Neural progenitor cell (in vitro differentiated cells): ENCODE data around the gene TMEM101. TPM values are rescaled to one million over a fixed set of nuclear protein-coding genes. Genes with fewer than 3 reads are reported as not detected.

Experiments
- DNase-seq: peaks from one replicate; pipeline ENCODE4 v3.0.0-alpha.2; 2016; ENCODE audit warnings: low spot score
- H2AFZ ChIP-seq: fragments of 200-600 bp; sonication (generic); replicated peaks from 2 replicates; pipeline ENCODE4 v1.6.1; 2016; ENCODE audit warnings: antibody characterized with exemption
- H3F3A ChIP-seq: fragments of 200-600 bp; sonication (generic); 2 replicates; pipeline ENCODE4 v1.6.1; 2016; ENCODE audit warnings: antibody characterized with exemption, low read depth
- H3K27ac ChIP-seq: fragments of 200-600 bp; sonication (generic); 2 replicates; pipeline ENCODE4 v1.5.1; 2016; ENCODE audit warnings: mild to moderate bottlenecking
- H3K27me3 ChIP-seq: fragments of 200-600 bp; sonication (generic); 2 replicates; pipeline ENCODE4 v1.6.1; 2016; ENCODE audit warnings: mild to moderate bottlenecking, moderate library complexity
- H3K36me3 ChIP-seq: fragments of 200-600 bp; sonication (generic); 2 replicates; pipeline ENCODE4 v1.5.1; 2016
- H3K4me1 ChIP-seq: fragments of 200-600 bp; sonication (generic); 2 replicates; pipeline ENCODE4 v1.6.1; 2016; ENCODE audit warnings: mixed run types
- H3K4me2 ChIP-seq: fragments of 200-600 bp; sonication (generic); 2 replicates; pipeline ENCODE4 v1.6.1; 2016
- H3K4me3 ChIP-seq: fragments of 200-600 bp; sonication (generic); 2 replicates; pipeline ENCODE4 v1.5.1; 2016
- H3K79me2 ChIP-seq: fragments of 200-600 bp; sonication (generic); 2 replicates; pipeline ENCODE4 v1.6.1; 2016; ENCODE audit warnings: low read depth
- H3K9ac ChIP-seq: fragments of 200-600 bp; sonication (generic); 2 replicates; pipeline ENCODE4 v1.6.1; 2016
- H3K9me3 ChIP-seq: fragments of 200-600 bp; sonication (generic); 2 replicates; pipeline ENCODE4 v1.5.1; 2016; ENCODE audit warnings: low read depth
- H4K20me1 ChIP-seq: fragments of 200-600 bp; sonication (generic); 2 replicates; pipeline ENCODE4 v1.6.1; 2016; ENCODE audit warnings: low read depth
- H3K27ac Mint-ChIP-seq: 3 replicates; pipeline ENCODE4 v1.8.0; 2021; ENCODE audit warnings: mixed read lengths
- H3K27me3 Mint-ChIP-seq: 2 replicates; pipeline ENCODE4 v1.8.0; 2022; ENCODE audit warnings: low read depth, mild to moderate bottlenecking, inconsistent platforms, moderate library complexity, mixed read lengths; ENCODE audit not compliant: insufficient read depth
- H3K36me3 Mint-ChIP-seq: 3 replicates; pipeline ENCODE4 v1.8.0; 2021; ENCODE audit warnings: mixed read lengths
- H3K4me1 Mint-ChIP-seq: 3 replicates; pipeline ENCODE4 v1.8.0; 2021; ENCODE audit warnings: mixed read lengths
- H3K4me3 Mint-ChIP-seq: 3 replicates; pipeline ENCODE4 v1.8.0; 2021; ENCODE audit warnings: mild to moderate bottlenecking, moderate library complexity, mixed read lengths
- H3K9me3 Mint-ChIP-seq: 3 replicates; pipeline ENCODE4 v1.8.0; 2020; ENCODE audit warnings: mixed read lengths
- CTCF ChIP-seq: fragments of 200-600 bp; sonication (generic); IDR thresholded peaks from 2 replicates; pipeline ENCODE4 v1.5.1; 2017; ENCODE audit warnings: antibody characterized with exemption, mild to moderate bottlenecking
- EZH2 ChIP-seq: fragments of 200-600 bp; sonication (generic); IDR thresholded peaks from 2 replicates; pipeline ENCODE4 v1.6.1; 2017; ENCODE audit warnings: antibody characterized with exemption, mild to moderate bottlenecking, moderate library complexity
- EZH2phosphoT487 ChIP-seq: fragments of 200-600 bp; sonication (generic); IDR thresholded peaks from 2 replicates; pipeline ENCODE4 v1.6.1; 2017; ENCODE audit warnings: antibody characterized with exemption
- total RNA-seq: library from RNA; depleted of rRNA; stranded (reverse); fragments of >200 nt; gene quantifications from 2 replicates; pipeline ENCODE4 v1.2.3, GENCODE V29; 2015; ENCODE audit warnings: low replicate concordance

Gene TMEM101
- total RNA-seq = 33.8 and 55.9 TPM in 2 replicates

- peak within 1 kb of the TSS; percentile 100 for H3K4me3 Mint-ChIP-seq
- H3K9me3 Mint-ChIP-seq = no peaks in the 10 kb centered on the region
- H3K4me1 ChIP-seq = no peaks in the 10 kb centered on the region
- H2AFZ ChIP-seq = peak within 1 kb of the TSS; percentile 99
- H3F3A ChIP-seq = peaks cover 12% of the 10 kb centered on the region
- H3K36me3 ChIP-seq = no peaks in the 10 kb centered on the region
- no peaks in the 10 kb centered on the region for H3K27me3 ChIP-seq
- DNase-seq = peak; percentile 95
- peak within 1 kb of the TSS; percentile 86 for H3K9ac ChIP-seq
- peak within 1 kb of the TSS; percentile 94 for H3K4me2 ChIP-seq
- peaks cover 9% of the 10 kb centered on the region for H3K79me2 ChIP-seq
- H3K27me3 Mint-ChIP-seq = peaks cover 6% of the 10 kb centered on the region
- peak within 1 kb of the TSS; percentile 88 for H3K27ac ChIP-seq
- H3K27ac Mint-ChIP-seq = peak within 1 kb of the TSS; percentile 99
- peak within 1 kb of the TSS; percentile 98 for H3K4me3 ChIP-seq
- no peaks in the 10 kb centered on the region for H3K9me3 ChIP-seq
- TF ChIP-seq EZH2phosphoT487 (no peak), CTCF (no peak), EZH2 (no peak)
- H3K36me3 Mint-ChIP-seq = peaks cover under 1% of the 10 kb centered on the region
- H4K20me1 ChIP-seq = no peaks in the 10 kb centered on the region
- peaks cover 6% of the 10 kb centered on the region for H3K4me1 Mint-ChIP-seq
These were observed at the start of gene TMEM101 for GRCh38 chr17:44014437-44015172. TSS of gene TMEM101 (minus strand) at chr17:44014963. CDS start at chr17:44014952, 11 bp downstream.

- peaks cover 64% of the 10 kb centered on the region for H4K20me1 ChIP-seq
- H3K9ac ChIP-seq = no peak overlapping the region
- H3K4me2 ChIP-seq = peak overlapping the region; percentile 87
- H3K9me3 ChIP-seq = no peaks in the 10 kb centered on the region
- H3K27me3 Mint-ChIP-seq = peaks cover 12% of the 10 kb centered on the region
- H3K4me1 ChIP-seq = peaks cover 16% of the 10 kb centered on the region
- peaks cover 16% of the 10 kb centered on the region for H3K4me1 Mint-ChIP-seq
- no peak overlapping the region for H3K4me3 ChIP-seq
- H3K79me2 ChIP-seq = peaks cover 72% of the 10 kb centered on the region
- no peaks in the 10 kb centered on the region for H3K27me3 ChIP-seq
- H3K9me3 Mint-ChIP-seq = no peaks in the 10 kb centered on the region
- H3K27ac Mint-ChIP-seq = no peak overlapping the region
- peaks cover 6% of the 10 kb centered on the region for H3K36me3 ChIP-seq
- H2AFZ ChIP-seq = no peak overlapping the region
- DNase-seq = no peak
- H3F3A ChIP-seq = peaks cover 30% of the 10 kb centered on the region
- TF ChIP-seq EZH2 (no peak), EZH2phosphoT487 (no peak), CTCF (no peak)
- peak overlapping the region; percentile 52 for H3K4me3 Mint-ChIP-seq
- H3K36me3 Mint-ChIP-seq = peaks cover 28% of the 10 kb centered on the region
- peak overlapping the region; percentile 27 for H3K27ac ChIP-seq
These were observed 49.2 kb upstream of the TMEM101 start for GRCh38 chr17:44063704-44064639.

- Histone ChIP-seq H3K4me2 (no peak overlapping the region), H3K9me3 (no peaks in the 10 kb centered on the region), H3K79me2 (peaks cover 83% of the 10 kb centered on the region), H3K9ac (no peak overlapping the region), H3F3A (peaks cover 29% of the 10 kb centered on the region), H3K27ac (no peak overlapping the region), H4K20me1 (peaks cover 73% of the 10 kb centered on the region), H2AFZ (no peak overlapping the region), H3K4me3 (no peak overlapping the region), H3K27me3 (no peaks in the 10 kb centered on the region), H3K4me1 (peaks cover 16% of the 10 kb centered on the region), H3K36me3 (peaks cover 6% of the 10 kb centered on the region)
- Mint-ChIP-seq H3K9me3 (no peaks in the 10 kb centered on the region), H3K27me3 (peaks cover 9% of the 10 kb centered on the region), H3K4me1 (peaks cover 14% of the 10 kb centered on the region), H3K36me3 (peaks cover 34% of the 10 kb centered on the region), H3K27ac (no peak overlapping the region), H3K4me3 (no peak overlapping the region)
- TF ChIP-seq CTCF (no peak), EZH2phosphoT487 (no peak)
- no peak for DNase-seq
These were observed 48.1 kb upstream of the TMEM101 start for GRCh38 chr17:44062871-44063270.
